Type B pancreatic cell (in vitro differentiated cells): Measurements from ENCODE around the gene SAMD11. TPM values are rescaled to one million over a fixed set of nuclear protein-coding genes. Genes with fewer than 3 reads are reported as not detected.
A peak's percentile ranks its signal among the peaks of the same experiment; 100 is the strongest.

Source experiments
- DNase-seq: peaks from one replicate; pipeline ENCODE4 v3.0.0; 2021; ENCODE audit warnings: mixed read lengths; ENCODE audit not compliant: unreplicated experiment; ENCODE audit errors: extremely low spot score
- H3K27ac Mint-ChIP-seq: 2 replicates; pipeline ENCODE4 v1.8.0; 2021; ENCODE audit warnings: mild to moderate bottlenecking, mixed read lengths
- H3K27me3 Mint-ChIP-seq: 2 replicates; pipeline ENCODE4 v1.8.0; 2021; ENCODE audit warnings: mixed read lengths
- H3K36me3 Mint-ChIP-seq: 2 replicates; pipeline ENCODE4 v1.8.0; 2021; ENCODE audit warnings: mixed read lengths
- H3K4me1 Mint-ChIP-seq: one replicate; pipeline ENCODE4 v1.8.0; 2021; ENCODE audit warnings: mixed read lengths; ENCODE audit not compliant: unreplicated experiment
- H3K4me3 Mint-ChIP-seq: 2 replicates; pipeline ENCODE4 v1.8.0; 2021; ENCODE audit warnings: mild to moderate bottlenecking, mixed read lengths
- H3K9me3 Mint-ChIP-seq: 2 replicates; pipeline ENCODE4 v1.8.0; 2021; ENCODE audit warnings: mixed read lengths
- total RNA-seq: library from RNA; stranded (reverse); gene quantifications from 2 replicates; pipeline ENCODE4 v1.2.1, GENCODE V29; 2021; ENCODE audit warnings: low replicate concordance
- TF ChIP-seq, protein P1 (sequence below): fragments of 200-600 bp; sonication (generic); conservative IDR thresholded peaks from 2 replicates; pipeline ENCODE4 v1.5.0; 2021; ENCODE audit warnings: antibody characterized with exemption, mild to moderate bottlenecking

The SAMD11 gene
- total RNA-seq, 1 donor from 2014 or later, result 50.5 TPM

DNA sequence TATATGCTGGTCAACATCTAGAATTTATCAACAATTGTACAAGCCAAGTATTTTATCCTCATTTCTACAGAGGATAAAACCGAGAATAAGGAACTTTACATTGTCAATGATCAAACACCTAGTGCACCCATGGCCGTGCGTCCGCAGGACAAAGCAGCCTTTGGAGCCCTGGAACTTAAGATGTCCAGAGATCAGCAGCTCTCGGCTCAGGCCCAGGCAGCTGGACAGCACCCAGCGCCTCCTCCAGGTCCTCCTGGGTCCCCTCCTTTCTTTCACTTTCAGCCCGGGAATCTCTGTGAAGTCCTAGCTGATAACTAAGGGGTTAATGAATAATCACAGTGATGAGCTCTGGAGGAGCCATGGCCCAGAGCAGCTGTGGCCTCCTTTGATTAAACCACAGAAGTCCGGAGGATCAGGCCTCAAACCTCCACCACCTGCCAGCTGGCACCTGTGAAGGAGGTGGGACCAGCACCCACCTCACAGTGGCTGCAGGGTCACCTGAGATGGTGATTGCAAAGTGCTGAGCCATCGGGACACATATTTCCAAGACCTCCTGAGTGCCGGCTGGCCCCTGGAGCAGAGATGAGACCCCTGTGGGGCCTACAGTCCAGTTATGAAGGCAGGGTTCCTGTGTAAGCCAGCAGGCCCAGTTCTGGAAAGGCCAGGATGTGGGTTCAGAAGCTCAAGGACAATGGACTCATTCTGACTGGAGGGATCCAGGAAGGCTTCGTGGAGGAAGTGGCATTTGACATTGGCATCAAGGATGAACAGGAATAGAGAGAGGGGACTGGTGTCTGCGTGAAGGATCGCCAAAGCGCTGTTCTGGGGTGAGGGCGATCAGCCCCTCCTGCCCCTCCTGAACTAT is 11.6 kb upstream of the SAMD11 start:
- no peak for DNase-seq
- Mint-ChIP-seq H3K36me3 (peaks cover 4% of the 10 kb centered on the region), H3K9me3 (no peaks in the 10 kb centered on the region), H3K4me3 (no peak overlapping the region), H3K27ac (no peak overlapping the region), H3K27me3 (peaks cover 36% of the 10 kb centered on the region), H3K4me1 (peaks cover 22% of the 10 kb centered on the region)
- TF ChIP-seq, protein P1, sequence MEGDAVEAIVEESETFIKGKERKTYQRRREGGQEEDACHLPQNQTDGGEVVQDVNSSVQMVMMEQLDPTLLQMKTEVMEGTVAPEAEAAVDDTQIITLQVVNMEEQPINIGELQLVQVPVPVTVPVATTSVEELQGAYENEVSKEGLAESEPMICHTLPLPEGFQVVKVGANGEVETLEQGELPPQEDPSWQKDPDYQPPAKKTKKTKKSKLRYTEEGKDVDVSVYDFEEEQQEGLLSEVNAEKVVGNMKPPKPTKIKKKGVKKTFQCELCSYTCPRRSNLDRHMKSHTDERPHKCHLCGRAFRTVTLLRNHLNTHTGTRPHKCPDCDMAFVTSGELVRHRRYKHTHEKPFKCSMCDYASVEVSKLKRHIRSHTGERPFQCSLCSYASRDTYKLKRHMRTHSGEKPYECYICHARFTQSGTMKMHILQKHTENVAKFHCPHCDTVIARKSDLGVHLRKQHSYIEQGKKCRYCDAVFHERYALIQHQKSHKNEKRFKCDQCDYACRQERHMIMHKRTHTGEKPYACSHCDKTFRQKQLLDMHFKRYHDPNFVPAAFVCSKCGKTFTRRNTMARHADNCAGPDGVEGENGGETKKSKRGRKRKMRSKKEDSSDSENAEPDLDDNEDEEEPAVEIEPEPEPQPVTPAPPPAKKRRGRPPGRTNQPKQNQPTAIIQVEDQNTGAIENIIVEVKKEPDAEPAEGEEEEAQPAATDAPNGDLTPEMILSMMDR, result no peak

DNA sequence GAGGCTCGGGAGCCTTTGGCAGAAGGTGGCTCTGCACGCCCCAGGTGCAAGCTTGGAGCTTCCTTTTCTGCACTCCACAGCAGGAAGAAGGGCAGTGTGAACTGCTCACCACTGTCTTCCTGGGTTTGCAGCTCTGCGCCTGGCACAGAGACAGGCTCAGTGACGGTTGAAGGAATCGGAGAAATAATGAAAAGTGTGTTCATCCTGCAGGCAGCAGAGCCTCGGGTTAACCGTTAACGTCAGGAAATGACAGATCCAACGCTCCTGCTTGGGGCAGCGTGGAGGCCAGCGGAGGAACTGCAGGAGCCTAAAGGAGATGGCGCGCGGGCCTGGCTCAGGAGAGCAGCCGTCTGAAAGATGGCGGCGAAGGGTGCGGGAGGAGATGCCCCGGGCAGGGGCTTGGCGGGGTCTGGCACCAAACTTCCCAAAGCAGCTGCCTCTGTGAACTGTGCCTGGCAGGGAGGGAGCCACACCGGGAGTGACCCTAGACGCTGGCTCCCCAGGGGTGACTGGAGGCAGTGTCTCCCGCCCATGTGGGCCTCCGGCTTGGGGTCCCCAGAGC is 10.9 kb upstream of the SAMD11 start:
- DNase-seq, result no peak
- TF ChIP-seq, protein P1, result peak; percentile 61
- peaks cover 29% of the 10 kb centered on the region for H3K4me1 Mint-ChIP-seq
- H3K36me3 Mint-ChIP-seq, result peaks cover 4% of the 10 kb centered on the region
- peaks cover 42% of the 10 kb centered on the region for H3K27me3 Mint-ChIP-seq
- H3K27ac Mint-ChIP-seq, result no peak overlapping the region
- no peaks in the 10 kb centered on the region for H3K9me3 Mint-ChIP-seq
- H3K4me3 Mint-ChIP-seq, result no peak overlapping the region

DNA sequence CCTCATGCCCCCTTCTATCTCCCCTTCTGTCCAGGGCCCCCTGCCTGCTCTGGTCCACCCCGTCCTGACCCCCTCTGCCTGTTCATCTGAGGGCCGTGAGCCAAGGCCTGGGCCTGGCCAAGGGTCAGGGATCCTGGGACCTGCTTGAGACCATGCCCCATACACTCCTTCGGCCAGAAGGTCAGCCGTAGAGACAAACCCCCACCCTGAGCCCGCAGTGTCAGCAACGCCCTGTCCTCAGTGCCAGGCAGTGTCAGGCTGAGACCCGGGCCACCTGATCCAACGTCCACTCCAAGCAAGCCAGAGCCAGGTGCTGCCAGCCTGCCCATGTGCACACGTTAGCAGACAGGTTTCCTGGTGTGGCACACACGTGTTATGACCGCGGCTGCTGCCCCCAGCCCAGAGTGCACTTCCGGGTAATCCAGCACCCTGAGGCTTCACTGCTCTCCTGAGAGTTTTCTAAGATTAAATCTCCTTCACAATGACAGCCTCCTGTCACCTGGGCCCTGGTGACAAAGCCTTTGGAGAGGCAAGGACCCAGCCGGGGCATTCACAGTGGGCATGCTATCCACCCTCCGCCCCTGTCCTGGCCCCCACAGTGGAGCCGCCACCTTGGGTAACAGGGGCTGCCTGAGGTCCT is 10.1 kb upstream of the SAMD11 start:
- TF ChIP-seq, protein P1, result no peak
- H3K27me3 Mint-ChIP-seq, result peaks cover 41% of the 10 kb centered on the region
- no peak overlapping the region for H3K27ac Mint-ChIP-seq
- H3K9me3 Mint-ChIP-seq, result no peaks in the 10 kb centered on the region
- H3K4me1 Mint-ChIP-seq, result peaks cover 29% of the 10 kb centered on the region
- DNase-seq, result no peak
- H3K36me3 Mint-ChIP-seq, result peaks cover 4% of the 10 kb centered on the region
- no peak overlapping the region for H3K4me3 Mint-ChIP-seq

DNA sequence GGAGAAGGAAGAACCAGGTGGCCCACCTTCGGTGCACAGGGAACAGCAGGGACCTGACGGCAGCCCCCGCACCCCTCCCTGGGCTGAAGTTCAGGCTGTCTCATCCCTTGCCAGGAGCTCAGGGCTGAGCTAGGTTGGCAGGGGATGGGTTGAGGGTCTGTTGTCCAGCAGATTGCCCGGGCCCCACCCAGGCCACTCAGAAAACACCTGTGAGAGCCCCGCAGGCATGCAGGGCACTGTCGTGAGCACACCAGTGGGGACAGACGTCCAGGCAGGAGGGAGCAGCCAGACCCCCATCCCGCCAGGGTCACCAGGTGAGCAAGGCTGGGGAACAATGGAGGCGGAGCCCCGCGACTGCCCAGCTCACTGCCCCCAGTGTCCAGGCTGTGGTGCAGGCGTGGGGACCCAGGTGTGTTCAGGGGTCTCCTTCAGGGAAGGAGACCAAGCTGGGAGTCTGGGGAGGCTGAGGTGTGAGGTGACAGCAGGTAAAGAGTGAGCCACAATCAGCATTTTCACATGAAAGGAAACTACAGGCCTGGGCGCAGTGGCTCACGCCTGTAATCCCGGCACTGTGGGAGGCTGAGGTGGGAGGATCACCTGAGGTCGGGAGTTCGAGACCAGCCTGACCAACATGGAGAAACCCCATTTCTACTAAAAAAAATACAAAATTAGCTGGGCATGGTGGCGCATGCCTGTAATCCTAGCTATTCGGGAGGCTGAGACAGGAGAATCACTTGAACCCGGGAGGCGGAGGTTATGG is 9.4 kb upstream of the SAMD11 start:
- Mint-ChIP-seq H3K27ac (no peak overlapping the region), H3K4me1 (peaks cover 29% of the 10 kb centered on the region), H3K27me3 (peaks cover 44% of the 10 kb centered on the region), H3K36me3 (peaks cover 4% of the 10 kb centered on the region), H3K4me3 (no peak overlapping the region), H3K9me3 (no peaks in the 10 kb centered on the region)
- no peak for DNase-seq
- TF ChIP-seq, protein P1, result no peak

DNA sequence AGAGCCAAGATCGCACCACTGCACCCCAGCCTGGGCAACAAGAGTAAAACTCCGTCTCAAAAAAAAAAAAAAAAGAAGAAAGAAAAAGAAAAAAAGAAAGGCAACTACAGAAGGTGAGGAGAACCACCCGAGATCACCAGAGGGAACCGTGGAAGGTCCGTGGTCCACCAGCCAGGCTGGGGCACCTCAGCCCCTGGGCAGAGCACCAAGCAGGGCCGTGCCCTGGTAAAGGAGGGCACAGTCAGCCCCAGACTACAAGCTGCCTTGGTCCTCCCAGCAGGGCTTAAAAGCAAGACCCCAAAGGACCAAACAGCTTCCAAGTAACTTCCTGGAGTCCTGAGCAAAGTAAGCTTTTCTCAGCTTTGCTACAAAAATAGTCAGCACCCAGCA is 8.8 kb upstream of the SAMD11 start:
- Mint-ChIP-seq H3K27me3 (peaks cover 44% of the 10 kb centered on the region), H3K9me3 (no peaks in the 10 kb centered on the region)
- TF ChIP-seq, protein P1, result no peak

More for the DNA sequence above, 8.8 kb upstream of the SAMD11 start:
- Mint-ChIP-seq H3K36me3 (peaks cover 4% of the 10 kb centered on the region), H3K4me3 (no peak overlapping the region), H3K4me1 (peaks cover 29% of the 10 kb centered on the region), H3K27ac (no peak overlapping the region)
- DNase-seq, result no peak
